ENCODE measurements around the gene RAB10.
"Not testable (repeated sequence)": the region's sequence is repeated elsewhere in the genome, so short reads cannot be mapped to it uniquely, and the experiment has no call there.

DNA sequence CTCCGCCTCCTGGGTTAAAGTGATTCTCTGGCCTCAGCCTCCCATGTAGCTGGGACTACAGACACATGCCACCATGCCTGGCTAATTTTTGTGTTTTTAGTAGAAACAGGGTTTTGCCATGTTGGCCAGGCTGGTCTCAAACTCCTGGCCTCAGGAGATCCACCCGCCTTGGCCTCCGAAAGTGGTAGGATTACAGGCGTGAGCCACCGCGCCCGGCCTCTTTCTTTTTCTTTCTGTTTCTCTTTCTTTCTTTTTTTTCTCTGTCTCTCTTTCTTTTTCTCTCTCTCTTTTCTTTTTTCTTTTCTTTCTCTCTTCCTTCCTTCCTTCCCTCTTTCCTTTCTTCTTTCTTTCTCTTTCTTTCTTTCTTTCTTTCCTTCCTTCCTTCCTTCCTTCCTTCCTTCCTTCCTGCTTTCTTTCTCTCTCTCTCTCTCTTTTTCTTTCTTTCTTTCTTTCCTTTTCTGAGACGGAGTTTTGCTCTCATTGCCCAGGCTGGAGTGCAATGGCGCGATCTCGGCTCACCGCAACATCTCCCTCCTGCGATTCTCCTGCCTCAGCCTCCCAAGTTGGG is 35.0 kb upstream of the RAB10 start:
- TF ChIP-seq, protein P1, sequence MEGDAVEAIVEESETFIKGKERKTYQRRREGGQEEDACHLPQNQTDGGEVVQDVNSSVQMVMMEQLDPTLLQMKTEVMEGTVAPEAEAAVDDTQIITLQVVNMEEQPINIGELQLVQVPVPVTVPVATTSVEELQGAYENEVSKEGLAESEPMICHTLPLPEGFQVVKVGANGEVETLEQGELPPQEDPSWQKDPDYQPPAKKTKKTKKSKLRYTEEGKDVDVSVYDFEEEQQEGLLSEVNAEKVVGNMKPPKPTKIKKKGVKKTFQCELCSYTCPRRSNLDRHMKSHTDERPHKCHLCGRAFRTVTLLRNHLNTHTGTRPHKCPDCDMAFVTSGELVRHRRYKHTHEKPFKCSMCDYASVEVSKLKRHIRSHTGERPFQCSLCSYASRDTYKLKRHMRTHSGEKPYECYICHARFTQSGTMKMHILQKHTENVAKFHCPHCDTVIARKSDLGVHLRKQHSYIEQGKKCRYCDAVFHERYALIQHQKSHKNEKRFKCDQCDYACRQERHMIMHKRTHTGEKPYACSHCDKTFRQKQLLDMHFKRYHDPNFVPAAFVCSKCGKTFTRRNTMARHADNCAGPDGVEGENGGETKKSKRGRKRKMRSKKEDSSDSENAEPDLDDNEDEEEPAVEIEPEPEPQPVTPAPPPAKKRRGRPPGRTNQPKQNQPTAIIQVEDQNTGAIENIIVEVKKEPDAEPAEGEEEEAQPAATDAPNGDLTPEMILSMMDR (IDR thresholded peaks at IDR 0.05; ENCODE audit: poor library complexity, severe bottlenecking) = not testable (repeated sequence)
- not testable (repeated sequence) for TF ChIP-seq POLR2AphosphoS5 (IDR thresholded peaks at IDR 0.05); MXI1 (conservative IDR thresholded peaks at IDR 0.05; ENCODE audit: poor library complexity, severe bottlenecking); EP300 (conservative IDR thresholded peaks at IDR 0.05; ENCODE audit: poor library complexity, severe bottlenecking)
